ENCODE data around the gene MATN4.

MATN4 gene

GRCh38 chr20:45315672-45316071 lies 7.6 kb upstream of the MATN4 start:
- DNase-seq (ENCODE audit: low spot score) = no peak

- DNase-seq (ENCODE audit: low spot score) = no peak
Observed at GRCh38 chr20:45313943-45314342, 5.8 kb upstream of the MATN4 start.

GRCh38 chr20:45313065-45313695 lies 5.1 kb upstream of the MATN4 start:
- DNase-seq (ENCODE audit: low spot score) = no peak

- DNase-seq (ENCODE audit: low spot score) = no peak
Observed at GRCh38 chr20:45312241-45312640, 4.1 kb upstream of the MATN4 start.

GRCh38 chr20:45311589-45312211 lies 3.6 kb upstream of the MATN4 start:
- DNase-seq (ENCODE audit: low spot score) = peak; percentile 37

- no peak for DNase-seq (ENCODE audit: low spot score)
Observed at GRCh38 chr20:45309075-45309474, 976 bp upstream of the MATN4 start.

- no peak for DNase-seq (ENCODE audit: low spot score)
Observed at GRCh38 chr20:45307076-45307640, 941 bp downstream of the MATN4 start.

- DNase-seq (ENCODE audit: low spot score) = no peak
Observed at GRCh38 chr20:45306431-45306982, 1.6 kb downstream of the MATN4 start, which contains the start of gene RBPJL. TSS of gene RBPJL (plus strand) at chr20:45306840. CDS start at chr20:45306923, 83 bp downstream.

- no peak for DNase-seq (ENCODE audit: low spot score)
Observed at GRCh38 chr20:45305262-45305661, 2.8 kb downstream of the MATN4 start.

- no peak for DNase-seq (ENCODE audit: low spot score)
Observed at GRCh38 chr20:45304464-45304999, 3.6 kb downstream of the MATN4 start.

GRCh38 chr20:45303586-45304463 lies 4.3 kb downstream of the MATN4 start:
- DNase-seq (ENCODE audit: low spot score) = no peak

GRCh38 chr20:45301824-45302271 lies 6.3 kb downstream of the MATN4 start:
- no peak for DNase-seq (ENCODE audit: low spot score)

- DNase-seq (ENCODE audit: low spot score) = no peak
Observed at GRCh38 chr20:45300961-45301360, 7.1 kb downstream of the MATN4 start.

- DNase-seq (ENCODE audit: low spot score) = no peak
Observed at GRCh38 chr20:45299786-45300185, 8.3 kb downstream of the MATN4 start.

- no peak for DNase-seq (ENCODE audit: low spot score)
Observed at GRCh38 chr20:45297786-45298497, 10.2 kb downstream of the MATN4 start.

GRCh38 chr20:45294659-45295058 lies 13.4 kb downstream of the MATN4 start:
- DNase-seq (ENCODE audit: low spot score) = no peak

- no peak for DNase-seq (ENCODE audit: low spot score)
Observed at GRCh38 chr20:45294003-45294368, 14.1 kb downstream of the MATN4 start.

- peak; percentile 66 for DNase-seq (ENCODE audit: low spot score)
Observed at GRCh38 chr20:45293041-45294002, 14.8 kb downstream of the MATN4 start.

- DNase-seq (ENCODE audit: low spot score) = no peak
Observed at GRCh38 chr20:45292343-45292742, 15.8 kb downstream of the MATN4 start.

GRCh38 chr20:45291526-45291925 lies 16.6 kb downstream of the MATN4 start:
- no peak for DNase-seq (ENCODE audit: low spot score)
